GM23248 (cell line): ENCODE measurements around the gene PIP4K2A.

Experiments used
- EZH2 ChIP-seq: fragments of 200-600 bp; sonication (generic); IDR thresholded peaks from 2 replicates; pipeline ENCODE4 v1.6.1; 2018; ENCODE audit warnings: antibody characterized with exemption, mild to moderate bottlenecking; ENCODE audit not compliant: insufficient read depth, poor library complexity, severe bottlenecking
- EZH2phosphoT487 ChIP-seq: fragments of 200-600 bp; sonication (generic); IDR thresholded peaks from 2 replicates; pipeline ENCODE4 v1.6.1; 2018; ENCODE audit warnings: antibody characterized with exemption, moderate library complexity, mild to moderate bottlenecking, low read depth; ENCODE audit not compliant: insufficient read depth

DNA sequence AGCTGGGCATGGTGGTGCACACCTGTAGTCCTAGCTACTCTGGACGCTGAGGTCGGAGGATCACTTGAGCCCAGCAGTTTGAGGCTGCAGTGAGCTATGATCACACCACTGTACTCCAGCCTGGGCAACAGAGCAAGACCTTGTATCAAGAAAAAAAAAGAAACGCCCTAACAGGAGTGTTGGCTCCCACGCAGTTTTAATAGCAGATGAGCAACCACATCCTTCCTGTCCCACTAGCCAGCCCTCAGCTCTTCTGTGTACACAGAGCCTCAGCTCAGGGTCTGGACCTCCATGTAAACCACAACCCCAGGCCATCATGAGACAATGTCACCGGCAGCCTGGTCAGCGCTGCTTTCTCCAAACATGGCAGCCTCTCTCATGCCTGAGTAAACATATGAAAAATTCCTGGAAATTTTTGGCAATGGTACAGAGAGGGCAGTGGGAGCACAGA is 108.2 kb downstream of the PIP4K2A start:
- TF ChIP-seq EZH2 (no peak), EZH2phosphoT487 (no peak)
